HG02981 (cell line): Measurements from ENCODE around the gene SLC12A7.
"Not testable (repeated sequence)": the region's sequence is repeated elsewhere in the genome, so short reads cannot be mapped to it uniquely, and the experiment has no call there.

Source experiments
- ATAC-seq: cut with Tn5 transposase; IDR thresholded peaks from one replicate; pipeline ENCODE4 v1.9.1; 2021; ENCODE audit warnings: mild to moderate bottlenecking, moderate library complexity; ENCODE audit not compliant: unreplicated experiment

The SLC12A7 gene

GRCh38 chr5:1111727-1112289 lies at the start of gene SLC12A7:
Gene SLC12A7 (minus strand): TSS chr5:1112063. CDS start chr5:1111991, 72 bp downstream.
- peak; percentile 52 for ATAC-seq

- ATAC-seq = no peak
Measured at GRCh38 chr5:1161108-1161832, 49.4 kb upstream of the SLC12A7 start.

GRCh38 chr5:1159774-1160406 lies 48.0 kb upstream of the SLC12A7 start:
- ATAC-seq = no peak

- no peak for ATAC-seq
Measured at GRCh38 chr5:1159341-1159675, 47.4 kb upstream of the SLC12A7 start.

GRCh38 chr5:1158647-1159340 lies 46.9 kb upstream of the SLC12A7 start:
- no peak for ATAC-seq

GRCh38 chr5:1157461-1157986 lies 45.7 kb upstream of the SLC12A7 start:
- not testable (repeated sequence) for ATAC-seq

- no peak for ATAC-seq
Measured at GRCh38 chr5:1156754-1157460, 45.0 kb upstream of the SLC12A7 start.

- ATAC-seq = no peak
Measured at GRCh38 chr5:1156033-1156753, 44.3 kb upstream of the SLC12A7 start.

GRCh38 chr5:1155191-1156032 lies 43.5 kb upstream of the SLC12A7 start:
- no peak for ATAC-seq

GRCh38 chr5:1153428-1153827 lies 41.6 kb upstream of the SLC12A7 start:
- no peak for ATAC-seq

GRCh38 chr5:1152771-1153282 lies 41.0 kb upstream of the SLC12A7 start:
- no peak for ATAC-seq

- ATAC-seq = no peak
Measured at GRCh38 chr5:1152156-1152555, 40.3 kb upstream of the SLC12A7 start.

- no peak for ATAC-seq
Measured at GRCh38 chr5:1151316-1151715, 39.5 kb upstream of the SLC12A7 start.

- no peak for ATAC-seq
Measured at GRCh38 chr5:1150866-1151265, 39.0 kb upstream of the SLC12A7 start.

- no peak for ATAC-seq
Measured at GRCh38 chr5:1144638-1145396, 33.0 kb upstream of the SLC12A7 start.

GRCh38 chr5:1144089-1144488 lies 32.2 kb upstream of the SLC12A7 start:
- no peak for ATAC-seq

- ATAC-seq = no peak
Measured at GRCh38 chr5:1143670-1143951, 31.7 kb upstream of the SLC12A7 start.

- no peak for ATAC-seq
Measured at GRCh38 chr5:1142886-1143669, 31.2 kb upstream of the SLC12A7 start.
